DMS114 treated with DMSO at 0.1 percent for 48 hours (cell line): ENCODE measurements around the gene MAMDC2.

ENCODE experiments used
- DNase-seq: peaks from one replicate; lab custom pipeline; 2025; ENCODE audit not compliant: unreplicated experiment; lab: John Stamatoyannopoulos, UW

The MAMDC2 gene

DNA sequence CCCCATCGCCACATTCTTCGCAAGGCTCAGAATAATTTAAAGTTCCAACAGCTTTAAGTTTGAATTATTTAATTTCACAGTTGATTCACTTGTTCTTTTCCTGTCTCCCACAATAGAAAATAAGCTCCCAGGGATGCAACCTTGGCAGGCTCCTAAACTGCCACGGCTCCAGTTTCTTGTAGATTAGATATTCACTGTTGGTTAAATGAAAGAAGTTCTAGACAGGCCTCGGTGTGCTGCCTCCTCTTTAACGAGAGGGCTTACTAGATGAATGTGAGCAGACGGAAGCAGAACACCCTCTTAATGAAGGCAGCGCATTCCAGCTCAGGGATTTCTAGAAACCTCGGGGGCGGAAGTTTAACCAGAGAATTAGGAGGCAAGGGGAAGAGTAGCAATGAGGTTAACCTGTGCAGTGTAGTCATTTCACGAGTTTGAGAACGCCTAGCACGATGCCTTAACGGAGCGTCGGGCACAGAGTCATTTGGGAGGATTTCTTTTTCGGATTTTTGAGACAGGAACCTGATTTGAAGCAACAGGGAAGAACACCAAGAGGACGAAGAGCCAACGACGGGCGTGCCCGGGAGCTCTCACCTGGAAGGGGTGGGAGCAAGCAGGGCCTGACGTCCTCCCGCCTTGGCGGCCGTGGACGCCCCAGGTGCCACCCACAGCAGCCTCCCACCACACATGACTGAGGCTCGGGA, 214.5 kb downstream of the MAMDC2 start:
- peak; percentile 16 for DNase-seq

GRCh38 chr9:70258692-70259511, 215.3 kb downstream of the MAMDC2 start, which contains the start of gene SMC5:
TSS of gene SMC5 (plus strand) at chr9:70258978. CDS start at chr9:70259079, 101 bp downstream.
- DNase-seq, result peak; percentile 52

GRCh38 chr9:70259512-70259802, 215.8 kb downstream of the MAMDC2 start:
- no peak for DNase-seq

DNA sequence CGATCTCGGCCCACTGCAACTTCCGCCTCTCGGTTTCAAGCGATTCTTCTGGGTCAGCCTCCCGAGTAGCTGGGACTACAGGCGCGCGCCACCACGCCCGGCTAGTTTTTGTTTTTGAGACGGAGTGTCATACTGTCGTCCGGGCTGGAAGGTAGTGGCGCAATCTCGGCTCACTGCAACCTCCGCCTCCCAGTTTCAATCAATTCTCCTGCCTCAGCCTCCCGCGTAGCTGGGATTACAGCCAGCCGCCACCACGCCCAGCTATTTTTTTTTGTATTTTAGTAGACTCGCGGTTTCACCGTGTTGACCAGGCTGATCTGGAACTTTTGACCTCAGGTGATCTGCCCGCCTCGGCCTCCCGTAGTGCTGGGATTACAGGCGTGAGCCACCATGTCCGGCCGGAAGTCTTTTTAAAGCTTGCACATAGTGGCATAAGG, 216.4 kb downstream of the MAMDC2 start:
- no peak for DNase-seq

DNA sequence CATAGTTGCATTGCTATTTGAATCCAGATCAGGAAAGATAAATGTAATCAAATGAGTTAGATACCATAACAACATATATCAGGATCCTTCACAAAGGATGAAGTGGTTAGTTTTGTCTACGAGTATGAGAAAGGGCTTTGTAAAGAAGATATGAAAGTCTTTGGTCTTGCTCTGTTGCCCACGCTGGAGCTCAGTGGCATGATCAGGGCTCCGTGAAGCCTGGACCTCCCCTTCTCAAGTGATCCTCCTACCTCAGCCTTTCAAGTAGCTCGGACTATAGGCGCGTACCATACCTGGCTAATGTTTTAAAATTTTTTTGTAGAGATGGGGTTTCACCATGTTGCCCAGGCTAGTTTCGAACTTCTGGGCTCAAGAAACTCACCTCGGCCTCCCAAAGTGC, 217.0 kb downstream of the MAMDC2 start:
- no peak for DNase-seq

- DNase-seq, result no peak
Observed at GRCh38 chr9:70261131-70261870, 217.7 kb downstream of the MAMDC2 start.

DNA sequence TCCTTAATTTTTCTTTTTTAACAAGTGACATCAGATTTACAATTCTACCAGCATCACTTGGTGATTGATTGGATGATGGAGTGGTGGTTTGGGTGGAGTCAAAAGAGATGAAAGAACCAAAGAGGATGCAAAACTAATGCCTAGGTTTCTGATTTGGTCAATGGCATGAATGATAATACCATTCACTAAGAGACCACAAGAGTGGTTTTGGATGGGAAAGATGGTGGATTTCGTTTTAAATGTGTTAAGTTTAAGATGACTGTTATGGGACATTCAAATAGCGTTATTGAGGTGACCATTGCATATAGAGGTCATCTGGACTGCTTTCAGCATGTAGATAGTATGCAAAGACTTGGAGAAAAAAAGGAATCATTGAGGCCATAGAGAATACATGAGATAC, 218.7 kb downstream of the MAMDC2 start:
- no peak for DNase-seq

DNA sequence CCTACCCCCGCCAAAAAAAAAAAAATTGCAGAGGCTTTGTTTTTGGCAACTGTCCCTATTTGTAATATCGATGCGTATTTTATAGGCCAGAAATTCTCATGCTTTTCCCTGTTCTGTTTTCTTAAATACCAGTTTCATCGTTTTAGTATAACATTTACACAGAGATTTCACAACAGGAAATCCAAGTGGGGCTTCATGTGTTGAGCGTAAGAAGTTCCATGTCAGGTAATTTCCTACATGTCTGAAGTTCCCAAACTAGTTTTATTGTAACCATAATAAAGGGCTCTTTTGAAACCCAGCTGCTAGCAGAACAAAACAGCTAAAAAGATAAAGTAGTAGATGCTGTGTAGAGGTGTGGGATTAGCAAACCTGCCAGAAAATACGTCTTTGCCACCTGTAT, 219.3 kb downstream of the MAMDC2 start:
- DNase-seq, result no peak

DNA sequence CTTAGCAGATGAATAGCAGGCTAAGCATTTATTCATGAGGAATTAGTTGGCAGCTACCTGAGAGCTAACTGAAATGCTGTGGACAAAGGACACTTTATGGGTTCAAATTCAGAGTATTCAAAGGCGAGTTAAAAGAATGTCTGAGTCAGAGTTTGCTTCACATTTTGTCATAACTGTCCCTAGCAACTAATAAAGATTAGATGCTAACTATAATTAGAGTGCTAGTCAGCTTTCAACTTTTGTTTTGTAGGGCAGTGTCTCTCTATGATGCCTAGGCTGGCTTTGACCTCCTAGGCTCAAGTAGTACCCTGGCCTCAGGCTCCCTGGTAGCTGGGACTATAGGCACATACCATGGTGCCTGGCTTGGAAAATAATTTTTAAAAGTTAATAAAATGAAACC, 219.8 kb downstream of the MAMDC2 start:
- no peak for DNase-seq
